Stimulated activated CD4-positive, alpha-beta T cell treated with anti-CD3 and anti-CD28 coated beads, TNF-alpha, amount 100 ng/mL, for 48 hours (primary cell): ENCODE results near the gene TMEM165.

ENCODE experiments used
- DNase-seq, 3 donors: peaks; one replicate each; pipeline ENCODE4 v3.0.0-alpha.2; 2020; ENCODE audit warnings: low read depth in 3 of 3

TMEM165 gene

DNA sequence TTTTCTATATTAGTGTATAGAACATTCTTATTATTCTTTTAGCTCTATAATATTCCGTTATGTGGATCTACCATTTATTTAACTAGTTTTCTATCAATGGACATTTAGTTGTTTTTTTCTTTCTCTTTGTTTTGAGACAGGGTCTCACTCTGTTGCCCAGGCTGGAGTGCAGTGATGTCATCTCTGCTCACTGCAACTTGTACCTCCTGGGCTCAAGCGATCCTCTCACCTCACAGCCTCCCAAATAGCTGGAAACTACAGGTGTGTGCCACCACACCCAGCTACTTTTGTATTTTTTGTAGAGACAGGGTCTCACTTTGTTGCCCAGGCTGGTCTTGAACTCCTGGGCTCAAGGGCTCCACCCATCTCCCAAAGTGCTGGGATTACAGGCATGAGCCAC, 10.8 kb downstream of the TMEM165 start:
- DNase-seq: no peak

DNA sequence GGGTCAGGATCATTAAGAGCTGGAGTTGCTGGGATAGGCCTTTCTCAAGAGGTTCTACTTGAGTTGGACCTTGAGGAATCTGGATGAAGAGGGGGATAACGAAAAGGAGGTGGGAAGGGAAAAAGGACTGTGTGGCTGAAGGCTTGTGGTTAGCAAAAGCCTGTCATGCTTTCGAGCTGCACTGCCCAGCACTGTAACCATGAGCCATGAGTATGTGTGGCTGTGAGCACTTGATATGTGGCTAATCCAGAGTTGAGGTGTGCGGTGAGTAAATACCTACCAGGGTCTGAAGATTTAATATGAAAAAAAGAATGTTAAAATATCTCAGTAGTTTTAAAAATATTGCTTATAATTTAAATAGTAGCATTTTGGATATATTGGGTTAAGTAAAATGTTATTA, 11.4 kb downstream of the TMEM165 start:
- DNase-seq: no peak

DNA sequence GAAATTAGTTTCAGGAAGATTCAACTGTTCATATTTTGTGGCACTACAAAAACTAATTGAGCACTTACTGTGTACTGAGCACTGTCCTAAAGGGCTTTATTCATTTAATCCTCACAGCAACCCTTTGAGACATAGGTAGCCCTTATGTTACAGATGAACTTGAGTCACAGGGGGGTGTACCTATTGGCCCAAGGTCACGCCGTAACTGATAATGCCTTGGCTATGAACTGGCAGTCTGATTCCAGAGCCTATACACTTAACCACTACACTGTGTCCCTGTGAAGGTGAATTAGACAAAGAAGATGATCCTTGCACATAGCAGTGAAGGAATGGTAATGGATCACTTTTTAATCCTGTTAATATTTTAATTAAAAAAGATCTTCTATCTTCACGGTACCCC, 12.0 kb downstream of the TMEM165 start:
- no peak for DNase-seq

DNA sequence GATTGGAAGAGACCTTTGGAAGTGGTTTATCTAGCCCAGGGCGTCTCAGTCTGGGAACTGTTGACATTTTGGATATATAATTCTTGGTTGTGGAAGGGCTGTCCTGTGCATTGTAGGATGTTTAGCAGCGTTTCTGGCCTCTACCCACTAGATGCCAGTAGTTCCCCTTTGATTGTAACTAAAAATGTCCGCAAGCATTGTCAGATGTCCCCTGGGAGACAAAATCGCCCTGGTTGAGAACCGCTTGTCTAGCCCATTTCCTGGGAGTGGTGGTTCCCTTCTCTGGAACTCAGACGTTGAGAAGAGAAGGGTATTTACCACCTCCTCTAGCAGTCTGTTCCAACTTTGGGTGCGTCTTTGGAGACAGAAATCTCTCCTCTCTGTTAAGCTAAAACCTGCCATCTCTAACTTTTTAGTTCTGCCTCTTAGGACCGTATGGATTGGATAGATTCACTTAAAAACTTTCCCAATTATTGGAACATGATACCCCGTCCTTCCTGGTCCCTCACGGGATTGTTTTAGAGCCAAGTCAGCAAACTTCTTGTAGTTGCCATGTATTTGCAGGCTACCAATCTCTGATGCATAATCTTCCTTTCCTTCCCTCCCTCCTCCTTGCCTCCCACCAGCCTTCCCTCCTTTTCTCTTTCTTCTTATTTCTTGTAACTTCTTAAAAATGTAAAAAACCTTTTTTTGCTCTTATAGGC, 13.9 kb downstream of the TMEM165 start:
- no peak for DNase-seq

DNA sequence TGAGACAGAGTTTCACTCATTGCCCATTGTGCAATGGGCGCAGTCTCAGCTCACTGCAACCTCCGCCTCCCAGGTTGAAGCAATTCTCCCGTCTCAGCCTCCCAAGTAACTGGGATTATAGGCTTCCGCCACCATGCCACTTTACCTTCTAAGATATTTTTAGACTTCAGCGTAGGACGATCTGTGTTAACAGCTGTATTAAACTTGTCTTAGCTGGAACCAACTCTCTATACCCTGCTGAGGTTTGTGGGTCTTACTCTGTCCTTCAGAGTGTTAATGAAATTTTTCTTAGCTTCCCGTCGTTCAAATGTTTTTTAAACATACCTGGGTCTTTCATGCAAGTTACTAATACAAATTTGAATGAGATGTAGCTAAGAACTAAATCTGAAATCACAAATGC, 14.7 kb downstream of the TMEM165 start:
- no peak for DNase-seq

DNA sequence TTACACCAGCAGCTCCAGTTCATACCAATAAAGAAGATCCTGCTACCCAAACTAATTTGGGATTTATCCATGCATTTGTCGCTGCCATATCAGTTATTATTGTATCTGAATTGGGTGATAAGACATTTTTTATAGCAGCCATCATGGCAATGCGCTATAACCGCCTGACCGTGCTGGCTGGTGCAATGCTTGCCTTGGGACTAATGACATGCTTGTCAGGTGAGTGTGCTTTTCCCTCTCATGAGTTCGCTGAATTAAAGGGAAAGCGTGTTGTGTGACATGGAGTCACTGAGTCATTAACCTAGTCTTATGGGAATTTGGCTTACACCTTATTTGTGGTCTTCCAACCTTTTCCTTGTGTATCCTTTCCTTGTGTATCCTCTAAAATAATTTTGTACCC, 15.9 kb downstream of the TMEM165 start:
- DNase-seq: no peak

DNA sequence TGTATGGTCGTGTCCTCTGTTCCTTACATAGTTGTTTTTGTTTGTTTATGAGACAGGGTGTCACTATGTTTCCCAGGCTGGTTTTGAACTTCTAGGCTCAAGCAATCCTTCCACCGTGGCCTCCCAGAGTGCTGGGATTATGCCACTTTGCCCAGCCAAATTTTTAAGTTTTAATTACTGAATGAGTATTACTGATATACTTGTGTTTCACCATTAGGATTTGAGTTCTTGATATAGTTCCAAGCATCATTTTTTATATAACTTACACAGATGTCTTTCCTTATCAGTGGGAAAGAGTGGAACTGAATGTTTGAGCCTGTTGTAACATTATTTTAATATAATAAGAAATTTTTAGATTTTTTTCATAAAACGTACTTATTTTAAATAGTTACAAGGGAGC, 20.4 kb downstream of the TMEM165 start:
- no peak for DNase-seq

DNA sequence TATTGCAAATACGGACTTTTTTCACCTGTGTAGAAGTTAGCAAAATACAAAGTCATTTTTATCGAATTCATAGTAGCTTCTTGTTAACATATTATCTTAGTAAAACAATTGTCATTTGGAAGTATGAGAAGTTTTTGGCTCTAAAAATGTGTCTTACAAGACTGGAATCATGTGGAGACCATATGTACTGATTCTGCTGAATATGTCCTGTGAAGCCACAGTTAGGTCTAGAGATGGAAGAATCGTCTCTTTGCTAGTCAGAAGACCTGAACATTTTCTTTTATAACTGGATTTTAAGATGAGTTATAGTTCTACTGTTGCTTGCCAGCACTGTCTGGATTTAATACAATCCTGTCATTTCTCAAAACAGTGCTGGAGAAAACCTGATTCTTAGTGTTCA, 29.0 kb downstream of the TMEM165 start:
- no peak for DNase-seq

DNA sequence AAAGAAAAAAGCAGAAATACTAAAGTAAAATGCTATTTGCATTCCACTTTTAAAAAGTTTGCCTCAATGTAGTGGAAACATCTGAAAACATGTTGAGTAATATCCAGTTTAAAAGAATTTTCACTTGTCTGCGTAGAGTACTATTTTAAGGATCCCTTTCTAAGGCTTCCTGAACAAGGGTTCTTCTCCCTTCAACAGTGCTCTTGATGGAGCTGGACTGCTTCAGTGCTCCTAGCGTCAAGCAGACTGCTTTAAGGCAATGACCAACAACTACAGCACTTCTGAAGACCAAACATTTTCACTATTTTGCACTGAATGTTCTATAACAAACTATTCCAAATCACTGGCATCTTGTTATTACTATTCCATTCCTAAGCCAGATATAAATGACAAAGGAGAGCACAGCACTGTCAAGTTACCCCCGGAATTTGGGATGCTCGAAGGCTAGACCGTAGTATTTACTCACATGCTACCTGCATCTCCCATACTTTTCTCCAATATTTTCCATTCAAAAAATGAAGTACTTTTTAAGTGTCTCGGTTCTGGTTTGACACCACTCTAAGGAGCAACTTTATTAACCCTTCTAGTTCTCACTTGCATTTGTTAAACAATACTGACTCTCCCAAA, 36.1 kb downstream of the TMEM165 start:
- DNase-seq: no peak

DNA sequence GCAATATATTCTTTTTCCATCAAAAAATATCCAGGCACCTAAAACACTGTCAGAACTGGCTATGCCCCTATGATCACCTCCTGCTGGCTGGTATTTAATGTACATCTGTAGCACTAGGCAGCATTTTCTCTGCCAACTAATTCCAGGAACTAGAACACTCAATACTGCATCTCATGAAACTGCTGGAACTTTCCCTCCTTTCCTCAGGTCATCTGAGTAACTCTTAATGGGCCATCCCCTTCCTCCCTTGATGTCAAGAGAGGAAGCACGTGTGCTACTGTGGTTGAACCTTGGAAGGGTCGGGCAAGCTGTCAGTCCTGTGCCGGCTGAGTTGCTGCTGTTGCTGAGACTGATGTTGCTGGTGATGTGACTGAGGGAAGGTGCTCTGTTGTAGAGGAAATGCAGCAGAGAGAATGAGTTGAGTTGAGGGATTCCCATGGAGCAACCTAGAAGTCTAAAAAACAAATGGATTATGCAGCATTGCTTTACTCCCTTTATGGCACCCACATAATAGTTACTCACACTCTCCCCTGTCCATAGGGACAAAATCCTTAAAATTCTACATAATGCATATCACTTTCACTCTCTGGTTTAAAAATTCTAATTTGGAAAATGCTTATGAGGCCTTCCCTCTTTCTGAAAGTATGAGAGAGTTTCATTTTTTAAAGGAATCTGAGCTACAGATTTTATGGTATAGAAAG, 39.5 kb downstream of the TMEM165 start:
- DNase-seq: peak in 1 of 3 donors; percentile 4

DNA sequence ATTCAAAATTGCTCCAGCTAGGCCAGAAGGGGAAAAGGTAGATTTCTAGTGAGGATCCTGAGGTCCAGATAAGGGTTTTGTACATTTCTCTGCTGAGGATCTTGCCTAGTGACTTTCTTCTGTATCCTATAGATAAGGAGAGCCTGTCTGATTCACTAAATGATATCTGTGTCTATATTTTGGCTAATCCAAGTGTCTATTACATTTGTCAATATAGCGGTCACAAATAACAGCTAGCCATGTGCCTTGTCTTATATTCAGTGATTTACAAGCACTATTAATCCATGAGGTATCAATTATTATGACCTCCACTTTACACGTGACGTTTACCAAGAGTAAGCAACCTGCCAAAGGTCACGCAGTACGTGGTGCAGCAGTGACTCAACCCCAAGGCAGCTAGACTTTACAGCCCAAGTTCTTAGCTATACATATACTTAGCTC, 41.6 kb downstream of the TMEM165 start:
- DNase-seq: no peak

DNA sequence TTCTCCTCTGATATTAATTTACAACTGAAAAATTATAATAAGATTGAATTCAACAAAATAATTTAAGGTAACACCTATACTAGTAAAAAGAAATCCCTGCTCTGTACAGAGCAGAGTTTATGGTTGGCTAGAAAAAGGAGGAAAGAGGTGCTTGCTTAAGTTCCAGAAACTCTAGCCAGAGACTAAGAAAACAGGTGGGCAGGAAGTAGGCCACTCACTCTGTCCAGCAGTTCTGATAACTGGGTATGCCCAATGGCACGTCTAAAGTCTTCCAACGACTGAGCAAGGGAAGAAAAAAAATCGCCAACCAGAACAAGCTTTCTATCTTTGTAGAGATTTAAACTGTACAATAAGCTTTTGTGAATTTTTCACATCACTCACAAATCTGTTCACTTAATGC, 42.1 kb downstream of the TMEM165 start:
- no peak for DNase-seq

DNA sequence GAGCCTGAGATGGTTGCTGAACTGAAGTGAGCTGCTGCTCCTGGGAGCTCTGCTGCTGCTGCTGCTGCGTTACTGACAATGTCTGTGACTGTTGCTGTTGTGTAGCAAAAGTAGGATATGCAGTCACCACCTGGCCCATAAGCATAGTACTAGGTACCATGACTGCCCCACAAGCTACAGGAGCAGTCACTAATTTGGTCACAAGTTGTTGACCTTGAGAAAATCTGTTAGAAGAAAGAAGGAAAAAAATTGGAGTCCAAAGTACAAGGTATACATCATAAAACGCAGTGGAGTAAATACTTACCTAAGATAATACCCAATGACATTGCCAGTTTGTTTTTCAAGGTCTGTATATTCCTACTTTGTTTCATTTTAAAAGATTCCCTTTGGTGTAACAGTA, 42.6 kb downstream of the TMEM165 start:
- no peak for DNase-seq

DNA sequence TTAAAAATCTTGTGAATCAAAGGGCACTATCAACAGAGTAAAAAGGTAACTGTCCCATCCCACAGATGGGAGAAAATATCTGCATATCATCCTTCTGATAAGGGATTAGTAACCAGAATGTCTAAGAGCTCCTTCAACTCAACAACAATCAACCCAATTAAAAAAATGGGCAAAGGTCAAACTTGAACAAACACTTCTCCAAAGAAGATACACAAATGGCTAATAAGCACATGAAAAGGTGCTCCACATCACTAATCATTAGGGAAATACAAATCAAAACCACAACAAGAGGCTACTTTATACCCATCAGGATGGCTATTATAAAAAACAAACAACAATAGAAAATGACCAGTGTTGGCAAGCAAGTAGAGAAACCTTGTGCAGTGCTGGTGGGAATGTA, 43.3 kb downstream of the TMEM165 start:
- no peak for DNase-seq

DNA sequence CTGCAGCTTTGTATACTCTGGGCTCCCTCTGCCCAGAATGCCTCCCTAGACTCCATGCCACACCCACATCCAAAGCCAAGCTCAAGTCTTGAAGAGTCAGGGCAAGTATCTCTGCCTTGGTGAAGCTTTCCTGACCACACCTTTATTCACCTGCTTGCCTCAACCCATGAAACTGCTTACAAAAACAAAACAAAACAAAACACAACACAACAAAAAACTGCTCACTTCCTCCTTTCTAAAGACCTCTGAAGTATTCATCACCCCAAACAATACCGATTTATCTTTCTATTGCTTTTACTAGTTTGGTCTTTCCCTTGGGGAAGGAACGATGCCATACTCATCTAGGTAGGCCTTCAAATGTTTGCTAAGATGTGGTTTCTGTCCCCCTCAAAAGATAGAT, 45.0 kb downstream of the TMEM165 start:
- no peak for DNase-seq

DNA sequence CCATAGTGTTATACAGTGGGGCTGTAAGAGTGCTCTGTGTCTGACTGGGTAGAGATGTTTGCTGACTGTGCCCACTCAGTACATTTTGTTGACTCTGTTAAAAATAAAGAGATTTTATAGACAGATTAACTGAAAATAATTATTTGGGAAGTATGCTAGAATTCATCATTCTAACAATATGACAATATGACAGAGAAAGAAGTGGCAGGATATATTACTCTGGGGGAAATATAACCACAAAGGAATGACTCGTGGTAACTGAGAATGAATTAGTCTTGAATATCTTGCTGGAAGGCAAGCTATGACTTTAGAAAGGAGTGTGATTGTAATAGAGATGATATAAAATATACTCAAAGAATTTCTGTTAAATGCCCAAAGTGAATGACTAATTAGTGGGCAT, 46.8 kb downstream of the TMEM165 start:
- no peak for DNase-seq

DNA sequence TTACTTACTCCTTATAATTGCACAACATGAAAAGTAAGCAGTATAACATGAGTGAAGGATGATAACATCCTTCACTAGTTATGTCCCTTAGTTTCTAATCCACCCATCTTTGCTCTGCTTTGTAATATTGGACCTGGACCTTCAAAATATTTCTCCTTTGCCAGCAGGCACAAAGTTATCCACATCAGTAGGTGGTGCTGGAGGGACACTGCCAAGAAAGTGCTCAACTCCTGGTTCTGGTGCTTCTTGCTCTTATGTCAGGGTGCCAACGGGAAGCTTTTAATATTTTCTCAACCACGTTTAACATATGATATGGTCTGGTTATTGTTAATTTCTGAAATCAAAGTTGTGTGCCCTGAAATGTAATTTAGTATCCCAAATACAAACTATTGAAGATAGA, 49.1 kb downstream of the TMEM165 start:
- DNase-seq: no peak

DNA sequence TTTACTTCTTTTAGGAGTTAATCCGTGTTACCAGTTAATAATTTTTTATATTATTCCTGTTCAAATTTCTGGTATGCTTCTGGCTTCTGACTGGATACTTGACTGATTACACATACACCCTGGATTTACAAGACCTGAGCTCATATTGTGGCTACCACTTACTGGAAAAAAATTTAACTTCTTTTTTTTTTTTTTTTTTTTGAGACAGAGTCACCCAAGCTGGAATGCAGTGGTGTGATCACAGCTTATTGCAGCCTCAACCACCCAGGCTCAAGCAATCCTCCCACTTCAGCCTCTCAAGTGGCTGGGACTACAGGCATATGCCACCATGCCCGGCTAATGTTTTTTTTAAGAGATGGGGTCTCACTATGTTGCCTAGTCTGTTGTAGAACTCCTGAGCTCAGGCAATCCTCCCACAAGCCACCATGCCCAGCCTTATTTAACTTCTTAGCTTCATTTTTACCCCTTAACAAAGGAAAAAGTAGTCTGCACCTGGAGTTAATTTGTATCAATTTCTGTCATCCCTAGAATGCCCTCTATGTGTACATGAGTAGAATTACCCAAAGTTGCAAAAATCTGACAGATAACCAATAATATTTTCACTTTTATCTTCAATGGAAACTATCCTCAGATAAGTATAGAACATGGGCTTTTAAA, 50.3 kb downstream of the TMEM165 start:
- DNase-seq: no peak

DNA sequence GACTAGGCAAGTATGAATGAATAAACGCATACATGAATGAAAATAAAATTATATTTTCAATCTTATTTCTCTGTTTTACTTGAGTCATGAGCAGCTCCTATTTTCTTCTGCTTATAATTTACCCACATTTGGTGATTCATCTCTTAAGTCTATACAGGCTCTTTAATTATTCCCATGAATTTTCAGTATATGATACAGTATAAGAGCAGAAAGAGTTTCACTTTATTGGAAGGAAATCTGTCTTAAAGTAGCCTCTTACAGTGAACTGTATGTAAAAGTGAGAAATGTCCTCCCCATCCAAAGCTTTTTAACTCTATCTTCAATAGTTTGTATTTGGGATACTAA, 50.8 kb downstream of the TMEM165 start:
- DNase-seq: no peak

DNA sequence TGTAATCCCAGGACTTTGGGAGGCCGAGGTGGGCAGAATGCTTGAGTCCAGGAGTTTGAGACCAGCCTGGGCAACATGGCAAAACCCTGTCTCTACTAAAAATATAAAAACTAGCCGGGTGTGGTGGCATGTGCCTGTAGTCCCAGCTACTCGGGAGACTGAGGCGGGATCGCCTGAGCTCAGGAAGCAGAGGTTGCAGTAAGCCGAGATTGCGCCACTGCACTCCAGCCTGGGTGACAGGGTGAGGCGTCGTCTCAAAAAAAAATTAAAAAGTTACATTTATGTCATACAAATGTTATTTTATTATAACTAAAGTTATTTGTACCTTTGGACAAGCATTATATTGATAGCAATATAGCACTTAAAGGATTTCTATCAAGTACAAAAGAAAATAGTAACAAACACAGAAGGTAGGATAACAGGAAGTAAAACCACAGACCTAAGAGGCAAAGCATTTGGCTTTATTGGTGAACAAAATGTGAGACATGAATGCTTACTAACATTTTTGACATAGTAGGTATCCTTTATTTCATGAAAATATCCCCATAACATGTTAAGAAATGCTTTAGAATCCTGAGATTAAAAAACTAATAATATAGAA, 51.5 kb downstream of the TMEM165 start:
- DNase-seq: no peak

DNA sequence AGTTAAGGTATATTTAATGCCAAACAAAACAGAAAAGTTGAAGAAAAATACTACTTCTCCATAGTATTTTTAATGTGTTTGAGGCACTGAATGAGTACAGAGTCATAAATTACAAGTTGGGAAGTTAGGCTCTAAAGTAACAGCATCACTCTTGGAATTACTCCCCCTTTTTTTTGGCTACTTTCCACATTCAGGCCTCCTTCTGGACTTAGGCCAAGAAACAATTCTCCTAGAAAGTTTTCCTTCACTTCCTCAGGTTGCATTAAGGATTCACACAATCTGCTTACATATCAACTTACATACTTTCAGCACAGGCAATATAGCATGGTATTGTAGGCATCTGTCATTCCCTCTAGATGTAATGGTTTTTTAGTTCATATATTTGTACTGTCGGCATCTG, 52.1 kb downstream of the TMEM165 start:
- no peak for DNase-seq

DNA sequence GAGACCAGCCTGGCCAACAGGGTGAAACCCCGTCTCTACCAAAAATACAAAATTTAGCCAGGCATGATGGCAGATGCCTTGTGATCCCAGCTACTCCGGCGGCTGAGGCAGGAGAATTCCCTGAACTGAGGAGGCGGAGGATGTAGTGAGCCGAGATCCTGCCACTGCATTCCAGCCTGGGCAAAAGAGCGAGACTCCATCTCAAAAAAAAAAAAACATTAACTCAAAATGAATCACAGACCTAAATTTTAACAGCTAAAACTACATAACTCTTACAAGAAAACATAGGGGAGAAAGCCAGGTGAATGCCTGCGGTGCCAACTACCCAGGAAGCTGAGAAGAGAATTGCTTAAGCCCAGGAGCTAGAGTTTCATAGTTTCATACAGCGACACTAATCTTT, 54.8 kb downstream of the TMEM165 start:
- no peak for DNase-seq
